Measurements from ENCODE around the gene ABHD17B. TPM values are rescaled to one million over a fixed set of nuclear protein-coding genes. Genes with fewer than 3 reads are reported as not detected.

ABHD17B gene
- total RNA-seq, 6 experiments from 2014 or later: 8.4 to 13.1 (median 10.3) TPM

DNA sequence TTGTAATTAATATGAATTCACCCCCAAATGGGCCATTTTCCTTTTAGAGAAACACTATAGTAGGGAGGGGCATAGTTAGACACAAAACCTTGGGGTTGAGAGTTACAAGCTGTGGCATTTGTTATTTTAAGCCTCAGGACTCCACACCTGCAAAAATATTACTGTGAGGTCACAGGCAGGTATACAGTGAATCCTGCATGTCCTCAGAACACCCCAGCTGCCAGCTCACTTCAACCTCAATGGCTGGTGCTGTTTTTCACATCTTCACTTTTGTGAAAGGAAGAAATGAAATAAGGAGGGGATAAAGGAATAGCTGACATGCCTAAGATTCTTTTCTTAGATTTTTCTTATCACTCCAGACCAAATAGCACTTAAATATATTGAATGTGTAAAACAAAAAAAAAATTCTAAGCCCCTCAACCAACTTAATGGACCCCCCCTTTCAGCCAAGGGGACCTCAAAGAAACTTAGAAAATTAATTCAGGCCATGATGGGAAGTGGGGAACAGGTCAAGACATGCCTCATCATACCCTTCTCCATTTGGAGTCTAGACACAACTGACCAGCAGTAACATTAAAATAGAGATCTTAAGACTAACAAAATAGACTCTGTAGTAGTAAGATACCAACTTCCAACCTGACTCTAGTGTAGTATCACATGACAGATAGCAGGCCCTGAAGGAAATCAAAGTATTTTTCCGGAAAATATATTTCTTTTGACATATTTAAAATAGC is 9.6 kb upstream of the ABHD17B start:
- DNase-seq (no peak), ATAC-seq (no peak)
- TF ChIP-seq POLR2A (IDR thresholded peaks at IDR 0.05) (no peak), CTCF (IDR thresholded peaks at IDR 0.05) (no peak)
- peaks cover 0 to 12% (median 0%) of the 10 kb centered on the region in 4 donors for H3K4me1 ChIP-seq
- no peaks in the 10 kb centered on the region for H3K36me3 ChIP-seq
- intact Hi-C loops (cut with DNase I): no loop called here
- WGBS (ENCODE audit: insufficient coverage, low coverage, low lambda C conversion rate, missing lambda C conversion rate): 90% methylated on average over 1 of the region's 1 CpG
- no peaks in the 10 kb centered on the region for H3K9me3 ChIP-seq
- H3K4me3 ChIP-seq: no peak overlapping the region
- no peaks in the 10 kb centered on the region for H3K27me3 ChIP-seq
- no peak overlapping the region for H3K27ac ChIP-seq

DNA sequence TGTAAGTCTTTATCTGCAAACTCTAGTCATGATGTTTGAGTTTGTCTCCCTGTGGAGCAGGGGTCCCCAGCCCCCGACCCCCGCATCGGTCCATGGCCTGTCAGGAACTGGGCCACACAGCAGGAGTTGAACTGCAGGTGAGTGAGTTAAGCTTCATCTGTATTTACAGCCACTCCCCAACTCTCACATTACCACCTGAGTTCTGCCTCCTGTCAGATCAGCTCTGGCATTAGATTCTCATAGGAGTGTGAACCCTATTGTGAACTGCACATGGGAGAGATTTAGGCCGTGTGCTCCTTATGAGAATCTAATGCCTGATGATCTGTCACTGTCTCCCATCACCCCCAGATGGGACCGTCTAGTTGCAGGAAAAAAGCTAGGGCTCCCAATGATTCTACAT is 7.4 kb upstream of the ABHD17B start:
- intact Hi-C loops (cut with DNase I): no loop called here
- no peak for ATAC-seq
- 92% methylated on average over 5 of the region's 5 CpGs for WGBS (ENCODE audit: insufficient coverage, low coverage, low lambda C conversion rate, missing lambda C conversion rate)

GRCh38 chr9:71916834-71917534 is 6.0 kb upstream of the ABHD17B start:
- intact Hi-C loops (cut with DNase I): no loop called here
- H3K27ac ChIP-seq: no peak overlapping the region
- H3K4me1 ChIP-seq: peaks cover 0 to 17% (median 7%) of the 10 kb centered on the region in 4 donors
- ATAC-seq (peak in 3 of 4 donors; percentile 19 to 36 (median 31)), DNase-seq (no peak)
- no peaks in the 10 kb centered on the region for H3K9me3 ChIP-seq
- TF ChIP-seq POLR2A (IDR thresholded peaks at IDR 0.05): no peak
- TF ChIP-seq CTCF (IDR thresholded peaks at IDR 0.05): no peak
- H3K27me3 ChIP-seq: no peaks in the 10 kb centered on the region
- no peak overlapping the region for H3K4me3 ChIP-seq
- no peaks in the 10 kb centered on the region for H3K36me3 ChIP-seq

More for the DNA sequence above, 7.4 kb upstream of the ABHD17B start:
- no peak overlapping the region for H3K27ac ChIP-seq
- no peak overlapping the region for H3K4me3 ChIP-seq
- H3K4me1 ChIP-seq: peaks cover 0 to 12% (median 1%) of the 10 kb centered on the region in 4 donors
- no peak for TF ChIP-seq POLR2A (IDR thresholded peaks at IDR 0.05)
- no peak for TF ChIP-seq CTCF (IDR thresholded peaks at IDR 0.05)
- no peak for DNase-seq
- no peaks in the 10 kb centered on the region for H3K36me3 ChIP-seq
- H3K9me3 ChIP-seq: no peaks in the 10 kb centered on the region
- no peaks in the 10 kb centered on the region for H3K27me3 ChIP-seq

GRCh38 chr9:71915495-71915894 is 4.5 kb upstream of the ABHD17B start:
- intact Hi-C loops (cut with DNase I): no loop called here
- H3K4me1 ChIP-seq: peaks cover 0 to 17% (median 7%) of the 10 kb centered on the region in 4 donors
- DNase-seq: no peak
- H3K4me3 ChIP-seq: no peak overlapping the region
- no peak for TF ChIP-seq POLR2A (IDR thresholded peaks at IDR 0.05)
- no peak for TF ChIP-seq CTCF (IDR thresholded peaks at IDR 0.05)
- ATAC-seq: no peak
- no peaks in the 10 kb centered on the region for H3K27me3 ChIP-seq
- H3K9me3 ChIP-seq: no peaks in the 10 kb centered on the region
- no peaks in the 10 kb centered on the region for H3K36me3 ChIP-seq
- no peak overlapping the region for H3K27ac ChIP-seq

Measured in right lobe of liver (tissue), 6 donors.